Activated CD8-positive, alpha-beta T cell treated with anti-CD3 and anti-CD28 coated beads for 36 hours (primary cell): ENCODE results near the gene EIF1AY. TPM values are rescaled to one million over a fixed set of nuclear protein-coding genes. Genes with fewer than 3 reads are reported as not detected.
"Not testable (repeated sequence)": the region's sequence is repeated elsewhere in the genome, so short reads cannot be mapped to it uniquely, and the experiment has no call there.

ENCODE experiments used
- ATAC-seq: fragments of 200-7000 bp; cut with Tn5 transposase; one replicate; pipeline ENCODE4 v1.10.0; 2021; ENCODE audit warnings: mild to moderate bottlenecking, moderate library complexity
- CTCF ChIA-PET: fragments of 350-600 bp; sonication (Branson Sonifier 250); formaldehyde crosslinking; loops from one replicate; lab custom pipeline; 2021; ENCODE audit warnings: antibody characterized with exemption; lab: Charles Lee
- POLR2A ChIA-PET: fragments of 350-600 bp; sonication (Branson Sonifier 250); formaldehyde crosslinking; loops from one replicate; lab custom pipeline; 2021; ENCODE audit warnings: antibody characterized with exemption; lab: Charles Lee
- DNase-seq: peaks from one replicate; pipeline ENCODE4 v3.0.0-alpha.2; 2020
- H3K27ac Mint-ChIP-seq: one replicate; pipeline ENCODE4 v1.8.0; 2021; ENCODE audit warnings: mild to moderate bottlenecking, mixed read lengths
- H3K27me3 Mint-ChIP-seq: one replicate; pipeline ENCODE4 v1.8.0; 2021; ENCODE audit warnings: mixed read lengths
- H3K36me3 Mint-ChIP-seq: one replicate; pipeline ENCODE4 v1.8.0; 2021; ENCODE audit warnings: low read depth, mixed read lengths
- H3K4me1 Mint-ChIP-seq: one replicate; pipeline ENCODE4 v1.8.0; 2021; ENCODE audit warnings: low read depth, mixed read lengths
- H3K4me3 Mint-ChIP-seq: one replicate; pipeline ENCODE4 v1.8.0; 2021; ENCODE audit warnings: mild to moderate bottlenecking, moderate library complexity, mixed read lengths
- H3K9me3 Mint-ChIP-seq: one replicate; pipeline ENCODE4 v1.8.0; 2021; ENCODE audit warnings: mixed read lengths
- CTCF ChIP-seq: fragments of 200-600 bp; IDR thresholded peaks from one replicate; pipeline ENCODE4 v1.8.0; 2022; ENCODE audit warnings: antibody characterized with exemption, mild to moderate bottlenecking
- intact Hi-C: fragments of 100-400 bp; cut with micrococcal nuclease; formaldehyde crosslinking; loops from one replicate; pipeline ENCODE4 v1.10.0; 2022
- total RNA-seq, 2 experiments: library from RNA; stranded (reverse); gene quantifications; one replicate each; pipeline ENCODE4 v1.2.3, GENCODE V29; 2021

Gene EIF1AY
- total RNA-seq, 2 experiments from 2014 or later: 89.8 to 92.0 TPM

GRCh38 chrY:20546071-20546470 is 29.5 kb upstream of the EIF1AY start:
- ChIA-PET POLR2A (no interaction called here), CTCF (no interaction called here)
- intact Hi-C loops: no loop called here
- no peak for TF ChIP-seq CTCF
- no peak for ATAC-seq
- no peaks in the 10 kb centered on the region for H3K4me1 Mint-ChIP-seq
- no peak overlapping the region for H3K4me3 Mint-ChIP-seq
- H3K27ac Mint-ChIP-seq: no peak overlapping the region
- no peak for DNase-seq
- no peaks in the 10 kb centered on the region for H3K27me3 Mint-ChIP-seq
- H3K36me3 Mint-ChIP-seq: no peaks in the 10 kb centered on the region
- H3K9me3 Mint-ChIP-seq: peaks cover 2% of the 10 kb centered on the region

GRCh38 chrY:20549289-20549688 is 26.3 kb upstream of the EIF1AY start:
- Mint-ChIP-seq H3K4me1 (no peaks in the 10 kb centered on the region), H3K4me3 (no peak overlapping the region), H3K9me3 (peaks cover 2% of the 10 kb centered on the region), H3K36me3 (no peaks in the 10 kb centered on the region), H3K27ac (no peak overlapping the region), H3K27me3 (no peaks in the 10 kb centered on the region)
- ChIA-PET CTCF (no interaction called here), POLR2A (no interaction called here)
- intact Hi-C loops: no loop called here
- TF ChIP-seq CTCF: no peak
- ATAC-seq (no peak), DNase-seq (no peak)

- no peak overlapping the region for H3K4me3 Mint-ChIP-seq
- ATAC-seq: no peak
- POLR2A ChIA-PET: no interaction called here
- DNase-seq: no peak
- TF ChIP-seq CTCF: no peak
- CTCF ChIA-PET: no interaction called here
- H3K27me3 Mint-ChIP-seq: no peaks in the 10 kb centered on the region
- intact Hi-C loops: no loop called here
- no peaks in the 10 kb centered on the region for H3K36me3 Mint-ChIP-seq
- H3K9me3 Mint-ChIP-seq: no peaks in the 10 kb centered on the region
- H3K27ac Mint-ChIP-seq: no peak overlapping the region
- H3K4me1 Mint-ChIP-seq: no peaks in the 10 kb centered on the region
These were observed 23.7 kb upstream of the EIF1AY start for GRCh38 chrY:20551840-20552239.

GRCh38 chrY:20552764-20553323 is 22.7 kb upstream of the EIF1AY start:
- POLR2A ChIA-PET, H3K4me3 Mint-ChIP-seq: not testable (repeated sequence)

GRCh38 chrY:20555820-20556219 is 19.8 kb upstream of the EIF1AY start:
- Mint-ChIP-seq H3K36me3 (no peaks in the 10 kb centered on the region), H3K4me1 (no peaks in the 10 kb centered on the region), H3K4me3 (no peak overlapping the region), H3K9me3 (no peaks in the 10 kb centered on the region), H3K27me3 (no peaks in the 10 kb centered on the region), H3K27ac (no peak overlapping the region)
- TF ChIP-seq CTCF: no peak
- intact Hi-C loops: no loop called here
- CTCF ChIA-PET: no interaction called here
- DNase-seq (no peak), ATAC-seq (no peak)
- POLR2A ChIA-PET: no interaction called here

More at GRCh38 chrY:20552764-20553323, 22.7 kb upstream of the EIF1AY start:
- CTCF ChIA-PET, H3K4me1 Mint-ChIP-seq, DNase-seq, H3K9me3 Mint-ChIP-seq, H3K36me3 Mint-ChIP-seq, intact Hi-C loops, ATAC-seq, H3K27ac Mint-ChIP-seq, H3K27me3 Mint-ChIP-seq: not testable (repeated sequence)

- Mint-ChIP-seq H3K4me3 (no peak overlapping the region), H3K27me3 (no peaks in the 10 kb centered on the region), H3K9me3 (no peaks in the 10 kb centered on the region), H3K36me3 (no peaks in the 10 kb centered on the region), H3K4me1 (no peaks in the 10 kb centered on the region), H3K27ac (no peak overlapping the region)
- intact Hi-C loops: no loop called here
- ChIA-PET CTCF (interaction anchor here (1.0 kb wide), 1 partner anchor 181 kb away, joined by 4 read pairs; no protein-coding TSS in a partner anchor), POLR2A (no interaction called here)
- peak; percentile 36 for TF ChIP-seq CTCF
- no peak for DNase-seq
- no peak for ATAC-seq
These were observed 16.9 kb upstream of the EIF1AY start for GRCh38 chrY:20558677-20559076.
